Liver (tissue), 9 donors: Measurements from ENCODE around the gene C19orf12. TPM values are rescaled to one million over a fixed set of nuclear protein-coding genes. Genes with fewer than 3 reads are reported as not detected.

Experiments
- DNase-seq: peaks from one replicate; pipeline ENCODE4 v3.0.0-alpha.2; 2017; ENCODE audit warnings: low spot score
- H3K27ac ChIP-seq, 2 donors: one replicate each; pipeline ENCODE4 v1.7.0; 2013; ENCODE audit warnings: inconsistent platforms in 2 of 2, low read length in 2 of 2, control low read depth in 1 of 2, low read depth in 1 of 2, mild to moderate bottlenecking in 1 of 2
- H3K27me3 ChIP-seq, 4 donors: one replicate each; pipeline versions ENCODE4 v1.6.1 to v1.7.0; 2013; ENCODE audit warnings: low read length in 3 of 4, inconsistent platforms in 1 of 4, mild to moderate bottlenecking in 1 of 4, moderate library complexity in 1 of 4; ENCODE audit not compliant: control insufficient read depth in 4 of 4, insufficient read depth in 4 of 4
- H3K36me3 ChIP-seq, 4 donors: one replicate each; pipeline versions ENCODE4 v1.6.1 to v1.7.0; 2013; ENCODE audit warnings: low read length in 3 of 4, mild to moderate bottlenecking in 3 of 4, low read depth in 1 of 4, moderate library complexity in 1 of 4; ENCODE audit not compliant: control insufficient read depth in 4 of 4, insufficient read depth in 3 of 4
- H3K4me1 ChIP-seq, 4 donors: one replicate each; pipeline versions ENCODE4 v1.6.1 to v1.7.0; 2013; ENCODE audit warnings: low read length in 3 of 4, mild to moderate bottlenecking in 3 of 4, moderate library complexity in 1 of 4; ENCODE audit not compliant: control insufficient read depth in 4 of 4, insufficient read depth in 4 of 4
- H3K4me3 ChIP-seq, 3 donors: one replicate each; pipeline versions ENCODE4 v1.6.1 to v1.7.0; 2013; ENCODE audit warnings: low read length in 3 of 3, control low read depth in 1 of 3, low read depth in 1 of 3, mild to moderate bottlenecking in 1 of 3
- H3K9ac ChIP-seq, 2 donors: one replicate each; pipeline ENCODE4 v1.7.0; 2013; ENCODE audit warnings: low read length in 2 of 2, mild to moderate bottlenecking in 2 of 2, moderate library complexity in 2 of 2, control low read depth in 1 of 2, low read depth in 1 of 2
- H3K9me3 ChIP-seq, 4 donors: one replicate each; pipeline versions ENCODE4 v1.6.1 to v1.7.0; 2013; ENCODE audit warnings: low read length in 3 of 4; ENCODE audit not compliant: control insufficient read depth in 4 of 4
- FOXA1 ChIP-seq: IDR thresholded peaks from 2 replicates; pipeline ENCODE4 v1.6.1; 2016; ENCODE audit warnings: antibody characterized with exemption
- FOXA2 ChIP-seq: IDR thresholded peaks from 2 replicates; pipeline ENCODE4 v1.6.1; 2016; ENCODE audit warnings: antibody characterized with exemption
- GABPA ChIP-seq, 2 donors: IDR thresholded peaks in 1 of 2; conservative IDR thresholded peaks in 1 of 2; 2 replicates each; pipeline ENCODE4 v1.6.1; 2016; ENCODE audit warnings: antibody characterized with exemption in 2 of 2, mild to moderate bottlenecking in 1 of 2, moderate library complexity in 1 of 2
- HNF4A ChIP-seq, 2 donors: conservative IDR thresholded peaks; 2 replicates each; pipeline ENCODE4 v1.6.1; 2016; ENCODE audit warnings: antibody characterized with exemption in 2 of 2, mild to moderate bottlenecking in 2 of 2
- JUND ChIP-seq, 2 donors: IDR thresholded peaks; 2 replicates each; pipeline ENCODE4 v1.6.1; 2016; ENCODE audit warnings: antibody characterized with exemption in 2 of 2
- NR2F2 ChIP-seq: IDR thresholded peaks from 2 replicates; pipeline ENCODE4 v1.6.1; 2016; ENCODE audit warnings: antibody characterized with exemption
- RAD21 ChIP-seq, 2 donors: IDR thresholded peaks; 2 replicates each; pipeline ENCODE4 v1.6.1; 2016; ENCODE audit warnings: antibody characterized with exemption in 2 of 2, mild to moderate bottlenecking in 2 of 2
- REST ChIP-seq: IDR thresholded peaks from 2 replicates; pipeline ENCODE4 v1.6.1; 2016; ENCODE audit warnings: antibody characterized with exemption, mild to moderate bottlenecking
- YY1 ChIP-seq: IDR thresholded peaks from 2 replicates; pipeline ENCODE4 v1.6.1; 2016; ENCODE audit warnings: antibody characterized with exemption, mild to moderate bottlenecking
- WGBS: extraction: QIAGEN DNeasy Blood & Tissue Kit; methylation state at CpG from one replicate; pipeline ENCODE4 v1.1.7; 2013; 5-methylcytosine and 5-hydroxymethylcytosine counted together
- polyA plus RNA-seq, 2 donors: library from polyadenylated mRNA; stranded (reverse) in 1 of 2; unstranded in 1 of 2; fragments of 200-250 nt in 1 of 2; fragments of >200 nt in 1 of 2; fragmentation: Nextera tagmentation in 1 of 2; extraction: Ambion mirVana in 1 of 2; gene quantifications; one replicate each; pipeline versions ENCODE4 v1.2.1 to v1.2.3, GENCODE V29; 2013 to 2015
- total RNA-seq, 2 donors: library from RNA; depleted of rRNA; stranded (reverse); fragments of >200 nt; gene quantifications; one replicate each; pipeline ENCODE4 v1.2.3, GENCODE V29; 2014
- TF ChIP-seq, protein P1 (sequence below): IDR thresholded peaks from 2 replicates; pipeline ENCODE4 v1.6.1; 2016; ENCODE audit warnings: antibody characterized with exemption
- donor health status: healthy.
- donor health status: healthy.
- donor health status: healthy.
- donor health status: healthy.
- donor health status: healthy.

Gene C19orf12
- total and polyA plus RNA-seq, 4 donors: 21.2 to 82.8 (median 40.1) TPM

GRCh38 chr19:29706635-29707034 lies 8.4 kb downstream of the C19orf12 start:
- TF ChIP-seq RAD21 (IDR thresholded peaks at IDR 0.05) (no peak), GABPA (IDR thresholded peaks at IDR 0.05 in 1 of 2, conservative IDR thresholded peaks at IDR 0.05 in 1 of 2) (no peak), YY1 (peak; percentile 13), REST (no peak), JUND (IDR thresholded peaks at IDR 0.05) (no peak)
- TF ChIP-seq, protein P1, sequence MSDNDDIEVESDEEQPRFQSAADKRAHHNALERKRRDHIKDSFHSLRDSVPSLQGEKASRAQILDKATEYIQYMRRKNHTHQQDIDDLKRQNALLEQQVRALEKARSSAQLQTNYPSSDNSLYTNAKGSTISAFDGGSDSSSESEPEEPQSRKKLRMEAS: no peak
- 33% methylated on average over 6 of the region's 6 CpGs for WGBS
- Histone ChIP-seq H3K36me3 (peaks cover 3 to 14% (median 6%) of the 10 kb centered on the region in 4 donors), H3K27me3 (no peaks in the 10 kb centered on the region), H3K9ac (peak overlapping the region; percentile 3 to 58), H3K4me1 (peaks cover 19 to 53% (median 40%) of the 10 kb centered on the region in 4 donors), H3K27ac (peak overlapping the region; percentile 84 to 89), H3K4me3 (peak overlapping the region; percentile 59 to 84 (median 60)), H3K9me3 (no peaks in the 10 kb centered on the region)
- no peak for DNase-seq

GRCh38 chr19:29705706-29706105 lies 9.4 kb downstream of the C19orf12 start:
- peak overlapping the region; percentile 59 to 84 (median 60) for H3K4me3 ChIP-seq
- peaks cover 3 to 23% (median 9%) of the 10 kb centered on the region in 4 donors for H3K36me3 ChIP-seq
- peak overlapping the region; percentile 37 to 58 for H3K9ac ChIP-seq
- H3K27me3 ChIP-seq: no peaks in the 10 kb centered on the region
- peak overlapping the region; percentile 84 to 89 for H3K27ac ChIP-seq
- TF ChIP-seq YY1: no peak
- no peak for TF ChIP-seq FOXA2
- TF ChIP-seq FOXA1: no peak
- no peak for TF ChIP-seq NR2F2
- TF ChIP-seq JUND (IDR thresholded peaks at IDR 0.05): no peak
- no peak for TF ChIP-seq REST
- TF ChIP-seq HNF4A (conservative IDR thresholded peaks at IDR 0.05): no peak
- no peaks in the 10 kb centered on the region for H3K9me3 ChIP-seq
- WGBS: 54% methylated on average over 9 of the region's 9 CpGs
- H3K4me1 ChIP-seq: peaks cover 15 to 47% (median 31%) of the 10 kb centered on the region in 4 donors
- DNase-seq: no peak
